ENCODE results near the gene MDFIC.

DNA sequence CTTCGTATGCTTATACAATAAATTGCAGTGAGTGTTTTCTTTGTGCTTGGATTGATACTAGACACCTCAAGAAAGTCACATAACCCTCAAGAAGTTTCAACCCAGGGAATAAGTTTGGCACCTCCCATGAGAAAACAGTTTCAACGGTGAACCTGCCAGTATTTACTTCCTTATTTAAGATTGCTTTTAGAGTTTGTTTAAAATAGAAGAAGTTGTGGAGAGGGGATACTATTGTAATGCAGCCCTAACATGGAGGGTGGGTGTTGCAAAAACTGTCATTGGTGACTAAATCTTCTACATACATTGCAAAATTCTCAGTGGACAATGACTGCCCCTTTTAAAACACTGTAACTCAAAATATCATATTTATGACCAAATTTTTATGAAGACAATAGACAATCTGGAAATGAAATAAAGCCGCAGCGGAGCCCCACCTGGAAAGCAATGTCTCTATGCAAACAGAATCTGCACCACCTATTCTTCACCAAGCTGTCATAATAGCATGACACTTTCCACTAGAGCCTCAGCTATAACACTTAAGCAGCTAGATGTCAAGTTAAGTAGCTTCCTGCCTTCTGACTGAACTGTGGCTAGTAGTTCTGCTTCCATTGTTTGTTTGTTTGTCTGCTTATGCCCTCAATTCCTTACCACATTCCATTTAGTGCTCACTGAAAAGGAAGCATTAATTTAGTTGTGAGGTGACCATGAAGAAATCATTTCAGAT is 98.2 kb downstream of the MDFIC start:
- TF ChIP-seq, protein P1, sequence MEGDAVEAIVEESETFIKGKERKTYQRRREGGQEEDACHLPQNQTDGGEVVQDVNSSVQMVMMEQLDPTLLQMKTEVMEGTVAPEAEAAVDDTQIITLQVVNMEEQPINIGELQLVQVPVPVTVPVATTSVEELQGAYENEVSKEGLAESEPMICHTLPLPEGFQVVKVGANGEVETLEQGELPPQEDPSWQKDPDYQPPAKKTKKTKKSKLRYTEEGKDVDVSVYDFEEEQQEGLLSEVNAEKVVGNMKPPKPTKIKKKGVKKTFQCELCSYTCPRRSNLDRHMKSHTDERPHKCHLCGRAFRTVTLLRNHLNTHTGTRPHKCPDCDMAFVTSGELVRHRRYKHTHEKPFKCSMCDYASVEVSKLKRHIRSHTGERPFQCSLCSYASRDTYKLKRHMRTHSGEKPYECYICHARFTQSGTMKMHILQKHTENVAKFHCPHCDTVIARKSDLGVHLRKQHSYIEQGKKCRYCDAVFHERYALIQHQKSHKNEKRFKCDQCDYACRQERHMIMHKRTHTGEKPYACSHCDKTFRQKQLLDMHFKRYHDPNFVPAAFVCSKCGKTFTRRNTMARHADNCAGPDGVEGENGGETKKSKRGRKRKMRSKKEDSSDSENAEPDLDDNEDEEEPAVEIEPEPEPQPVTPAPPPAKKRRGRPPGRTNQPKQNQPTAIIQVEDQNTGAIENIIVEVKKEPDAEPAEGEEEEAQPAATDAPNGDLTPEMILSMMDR (IDR thresholded peaks at IDR 0.05; ENCODE audit: poor library complexity), result no peak
- TF ChIP-seq EZH2 (IDR thresholded peaks at IDR 0.05; ENCODE audit: borderline replicate concordance) (no peak), EZH2phosphoT487 (IDR thresholded peaks at IDR 0.05; ENCODE audit: low read depth, severe bottlenecking, unreplicated experiment) (no peak)

All from hepatocyte (in vitro differentiated cells).